A204.1 (cell line): ENCODE measurements around the gene FAM180B.
"Not testable (repeated sequence)": the region's sequence is repeated elsewhere in the genome, so short reads cannot be mapped to it uniquely, and the experiment has no call there.

Source experiments
- FAIRE-seq: peaks from 2 replicates; lab custom pipeline; 2012; peaks lifted over from hg19 to GRCh38; lab: Jason Lieb, UNC

FAM180B gene

DNA sequence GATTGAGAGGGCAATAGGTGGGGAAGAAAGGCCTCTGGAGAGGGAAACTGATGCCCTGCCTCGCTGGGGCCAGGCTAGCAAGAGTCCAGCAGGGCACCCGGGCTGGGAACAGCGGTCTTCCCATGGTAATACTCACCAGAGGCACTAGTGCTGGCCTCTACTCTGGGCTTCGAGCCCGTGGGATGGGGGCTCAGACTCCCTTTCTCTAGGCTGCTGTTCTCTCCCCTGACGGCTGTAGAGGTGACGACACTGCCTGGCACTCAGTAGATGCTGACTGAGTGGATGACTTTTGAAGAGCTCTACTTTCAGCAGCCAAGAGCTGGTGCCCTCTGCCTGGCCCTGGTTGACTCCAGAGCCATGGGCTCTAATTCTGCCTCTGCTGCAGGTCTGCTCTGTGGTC, 8.6 kb downstream of the FAM180B start:
- no peak for FAIRE-seq

DNA sequence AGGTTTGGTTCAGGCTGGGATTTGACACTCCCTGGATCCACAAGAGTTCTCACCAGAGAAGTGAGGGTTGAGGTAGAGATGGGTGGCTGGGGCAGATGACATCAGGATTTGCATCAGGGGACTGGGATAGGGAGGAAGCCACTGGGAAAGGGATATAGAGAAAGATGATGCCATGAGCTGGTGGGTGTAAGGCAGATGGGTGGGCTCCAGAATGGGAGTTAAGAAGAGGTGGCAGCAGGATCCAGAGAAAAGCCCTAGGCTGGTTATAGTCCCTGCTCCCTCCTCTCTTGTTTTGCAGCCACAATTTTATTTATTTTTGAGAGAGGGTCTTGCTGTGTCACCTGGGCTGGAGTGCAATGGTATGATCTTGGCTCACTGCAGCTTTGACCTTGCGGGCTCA, 9.5 kb downstream of the FAM180B start:
- no peak for FAIRE-seq

DNA sequence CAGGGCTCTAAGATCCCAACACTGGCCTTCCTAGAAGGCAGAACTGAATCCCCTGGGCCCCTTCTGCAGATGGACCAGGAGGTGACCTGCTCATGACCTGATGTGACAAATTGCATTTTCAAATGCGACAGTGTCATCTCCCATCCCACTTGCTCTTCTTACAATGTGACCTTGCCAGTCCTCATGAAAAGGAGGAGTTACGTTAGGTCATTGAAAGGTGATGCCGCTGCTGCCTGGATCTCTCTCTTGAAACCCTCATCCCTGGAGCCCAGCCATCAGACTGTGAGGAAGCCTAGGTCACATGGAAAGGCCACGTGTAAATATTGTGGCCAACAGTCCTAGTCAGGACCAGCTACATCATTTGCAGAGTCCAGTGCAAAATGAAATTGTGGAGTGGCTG, 13.4 kb downstream of the FAM180B start:
- FAIRE-seq, result no peak

DNA sequence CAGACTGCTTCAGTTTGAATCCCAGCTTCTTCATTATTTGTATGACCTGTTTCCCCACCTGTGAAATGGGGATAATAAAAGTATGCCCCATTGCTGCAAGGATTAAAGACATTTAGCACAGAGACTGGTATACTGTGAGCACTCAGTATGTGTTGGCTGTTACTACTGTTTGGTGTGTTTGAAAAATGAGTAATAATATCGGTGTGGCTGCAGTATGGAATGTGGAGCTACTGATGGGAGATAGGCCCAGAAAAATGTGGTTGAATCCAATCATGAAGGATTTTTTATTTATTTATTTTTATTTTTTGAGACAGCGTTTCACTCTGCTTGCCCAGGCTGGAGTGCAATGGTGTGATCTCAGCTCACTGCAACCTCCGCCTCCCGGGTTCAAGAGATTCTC, 16.8 kb downstream of the FAM180B start:
- no peak for FAIRE-seq

DNA sequence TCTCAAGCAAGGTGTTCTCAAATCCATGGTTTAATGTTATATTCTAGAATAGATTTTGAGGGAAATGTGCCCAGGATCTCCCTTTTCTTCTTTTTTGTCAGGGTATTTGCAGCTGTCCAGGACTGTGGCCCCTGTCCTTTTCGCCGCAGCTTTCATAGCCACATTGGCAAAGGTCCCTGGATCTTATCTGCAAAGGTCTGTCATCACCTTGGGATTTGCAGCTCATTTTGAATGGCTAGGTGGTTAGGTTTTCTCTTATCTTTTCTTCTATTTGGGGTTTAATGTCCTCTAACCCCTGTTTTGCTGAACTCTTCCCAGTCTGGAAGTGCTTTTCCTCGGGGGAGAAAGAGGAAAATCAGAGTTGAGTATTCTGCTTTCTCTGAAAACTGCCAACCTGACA, 19.4 kb downstream of the FAM180B start:
- FAIRE-seq, result no peak

DNA sequence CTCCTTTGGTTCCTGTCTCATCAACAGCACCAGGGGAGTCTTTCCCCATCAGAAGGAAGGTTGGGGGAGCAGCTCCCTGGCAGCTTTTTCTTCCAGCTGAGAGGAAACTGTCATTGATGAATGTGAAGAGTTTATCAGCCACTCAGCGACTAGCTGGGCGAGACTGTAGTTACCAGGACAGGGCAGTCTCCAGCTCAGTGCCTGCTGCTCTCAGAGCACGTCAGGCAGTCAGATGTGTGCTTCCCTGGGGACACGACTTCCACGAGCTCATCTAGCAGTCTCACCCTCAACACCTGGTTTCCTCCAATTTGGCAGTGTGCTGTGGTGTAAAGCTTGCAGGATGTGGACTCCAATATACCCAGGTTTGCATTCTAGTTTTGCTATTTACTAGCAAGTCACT, 20.3 kb downstream of the FAM180B start:
- FAIRE-seq, result no peak

DNA sequence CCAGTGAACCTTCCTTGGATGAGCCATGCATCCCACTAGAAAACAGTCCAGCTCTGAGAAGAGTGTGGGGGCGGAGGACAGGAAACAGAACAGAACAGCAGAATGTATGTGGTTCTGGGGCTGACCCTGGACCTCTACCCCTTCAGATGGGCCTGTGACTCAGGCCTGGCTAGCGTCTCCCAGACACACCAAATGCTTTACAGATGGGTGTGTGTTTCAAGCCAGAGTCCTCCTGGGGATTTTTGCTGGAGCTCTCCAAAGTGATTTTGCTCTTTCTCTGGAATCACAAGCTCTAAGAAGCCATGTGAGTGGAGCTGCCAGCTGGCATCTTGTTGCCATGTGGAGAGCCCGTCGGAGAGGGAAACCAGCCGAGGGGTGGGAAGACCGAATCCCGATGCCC, 20.9 kb downstream of the FAM180B start:
- no peak for FAIRE-seq

DNA sequence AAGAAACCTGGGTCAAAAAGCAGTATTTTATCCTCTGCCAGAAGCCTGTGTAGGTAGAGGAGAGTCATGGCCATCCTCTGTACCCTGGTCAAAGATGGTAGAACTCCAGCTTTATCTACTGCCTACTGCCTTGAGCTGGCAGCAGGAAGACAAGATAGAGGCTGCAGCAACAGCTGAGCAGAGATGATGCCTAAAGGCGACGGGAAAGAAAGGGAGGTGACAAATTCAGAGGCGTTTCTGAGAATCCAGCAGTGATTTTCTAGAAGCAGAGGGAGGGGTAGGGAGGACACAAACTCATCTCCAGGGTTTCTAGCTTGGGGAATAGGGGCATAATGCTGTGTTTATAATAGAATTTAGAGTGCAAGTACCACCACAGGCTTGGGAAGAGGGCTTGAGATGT, 23.2 kb downstream of the FAM180B start:
- FAIRE-seq, result no peak

DNA sequence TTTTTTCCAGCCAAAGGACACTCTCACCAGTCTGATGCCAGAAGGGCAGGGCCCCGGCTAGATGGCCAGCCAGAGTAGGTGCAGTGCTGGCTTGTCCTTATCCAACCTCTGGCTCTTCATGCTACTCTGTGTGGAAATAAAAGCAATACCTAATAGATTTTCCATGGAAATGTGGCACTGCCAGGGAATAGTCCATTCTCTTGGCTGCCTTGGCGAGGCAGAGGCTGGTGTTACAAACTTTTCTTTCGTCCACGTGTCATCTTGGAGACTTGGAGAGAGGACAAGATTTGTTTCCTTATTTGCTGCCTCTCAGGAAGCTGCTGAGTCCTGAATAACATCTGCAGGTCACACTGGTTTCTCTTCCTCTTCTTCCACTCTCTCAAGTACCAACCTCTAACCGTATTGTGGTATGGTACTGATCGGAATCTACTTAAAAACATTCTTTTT, 24.9 kb downstream of the FAM180B start:
- FAIRE-seq, result no peak

DNA sequence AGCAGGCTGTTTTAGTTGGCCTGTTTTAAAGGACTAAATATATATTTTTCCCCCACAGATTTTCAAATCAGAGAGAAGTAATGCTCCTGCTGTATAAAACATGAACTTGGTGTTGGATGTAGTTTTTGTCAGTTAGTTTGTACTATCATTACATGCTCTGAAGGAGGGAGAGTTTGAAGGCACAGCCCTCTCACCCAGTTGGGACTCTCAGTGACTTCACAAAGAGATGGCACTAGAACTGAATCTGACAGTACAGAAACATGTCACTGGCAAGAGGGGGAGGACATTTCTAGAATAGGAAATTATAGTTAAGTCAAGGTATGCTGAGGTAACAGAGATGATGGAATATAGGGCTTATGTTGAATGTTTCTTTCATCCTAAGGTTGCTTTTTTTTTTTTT, 28.8 kb downstream of the FAM180B start:
- no peak for FAIRE-seq

DNA sequence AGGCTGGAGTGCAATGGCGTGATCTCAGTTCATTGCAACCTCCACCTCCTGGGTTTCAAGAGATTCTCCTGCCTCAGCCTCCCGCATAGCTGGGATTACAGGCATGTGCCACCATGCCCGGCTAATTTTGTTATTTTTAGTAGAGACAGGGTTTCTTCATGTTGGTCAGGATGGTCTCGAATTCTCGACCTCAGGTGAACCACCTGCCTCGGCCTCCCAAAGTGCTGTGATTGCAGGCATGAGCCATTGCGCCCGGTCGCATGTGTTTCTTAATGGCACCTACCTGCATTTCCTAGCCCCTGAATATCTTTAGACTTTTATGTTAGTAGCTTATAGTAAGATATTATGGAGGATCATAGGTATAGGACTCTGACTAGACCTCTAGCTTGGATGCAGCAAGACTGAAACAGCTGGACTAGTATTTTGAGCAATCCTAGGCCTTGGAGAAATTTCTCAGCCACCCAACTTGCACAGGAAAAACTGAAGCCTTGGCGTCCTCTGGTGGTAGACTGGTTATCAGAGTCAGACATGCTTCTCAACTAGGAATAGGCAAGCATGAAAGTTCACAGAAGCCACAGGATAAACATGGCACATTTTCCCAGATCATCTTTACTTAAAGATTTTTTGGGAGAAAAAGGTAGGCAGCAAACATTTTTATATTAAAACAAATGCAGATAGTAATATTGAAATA, 30.4 kb downstream of the FAM180B start:
- no peak for FAIRE-seq

DNA sequence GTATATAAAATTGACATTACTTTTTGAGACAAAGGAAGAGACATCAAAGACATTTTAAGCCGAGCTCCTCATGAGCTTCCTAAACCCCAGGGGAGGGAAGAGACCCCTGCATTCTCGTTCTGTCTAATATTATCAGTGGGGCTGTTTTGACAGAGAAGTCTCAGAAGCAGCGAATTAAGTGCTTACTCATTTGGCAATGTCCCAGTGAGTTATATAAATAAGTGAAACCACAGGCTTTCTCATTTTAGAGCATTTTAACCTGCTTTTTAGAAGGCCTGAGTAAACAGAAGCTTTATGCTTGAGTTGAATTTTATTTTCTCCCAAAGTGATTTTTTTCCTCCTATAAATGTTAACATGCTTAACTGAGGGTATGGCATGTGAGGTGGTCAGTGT, 30.9 kb downstream of the FAM180B start:
- FAIRE-seq, result no peak

DNA sequence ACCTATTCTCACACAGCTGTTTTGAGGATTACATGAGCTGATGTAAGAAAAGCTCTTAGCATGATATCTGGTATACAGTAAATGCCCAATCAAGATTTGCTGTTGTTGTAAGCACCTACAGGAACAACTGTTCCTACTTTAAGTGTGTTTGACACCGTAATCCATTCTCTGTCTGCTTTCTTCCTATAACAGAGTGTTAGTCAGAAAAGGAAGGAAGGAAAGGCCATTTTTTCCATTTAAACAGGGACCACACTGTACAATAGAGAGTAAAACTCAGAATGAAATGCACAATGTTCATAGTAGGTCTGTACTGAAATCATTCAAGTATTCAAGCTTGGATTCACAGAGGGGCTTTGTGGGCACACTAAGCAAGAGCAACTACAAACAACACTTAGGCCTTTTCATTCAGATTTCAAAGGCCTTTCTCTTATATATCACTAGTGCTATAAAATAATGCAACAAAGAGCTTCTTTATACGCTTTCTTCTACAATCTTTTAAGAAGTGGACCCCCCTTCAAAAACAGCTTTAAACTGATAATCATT, 34.4 kb downstream of the FAM180B start:
- FAIRE-seq, result no peak

DNA sequence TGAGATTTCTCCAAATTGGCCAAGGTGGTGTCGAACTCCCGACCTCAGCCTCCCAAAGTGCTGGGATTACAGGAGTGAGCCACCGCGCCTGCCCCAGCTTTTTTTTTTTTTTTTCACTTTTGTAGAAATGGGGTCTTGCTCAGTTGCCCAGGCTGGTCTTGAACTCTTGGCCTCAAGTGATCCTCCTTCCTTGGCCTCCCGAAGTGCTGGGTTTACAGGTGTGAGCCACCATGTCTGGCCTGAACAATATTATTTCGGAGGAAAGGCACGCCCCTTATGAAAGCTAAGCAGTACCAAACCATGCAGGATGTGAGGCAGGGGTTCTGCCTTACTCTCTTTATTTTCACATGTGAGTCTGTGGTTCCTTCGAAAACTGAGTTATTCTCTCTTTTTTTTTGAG, 39.8 kb downstream of the FAM180B start:
- no peak for FAIRE-seq

DNA sequence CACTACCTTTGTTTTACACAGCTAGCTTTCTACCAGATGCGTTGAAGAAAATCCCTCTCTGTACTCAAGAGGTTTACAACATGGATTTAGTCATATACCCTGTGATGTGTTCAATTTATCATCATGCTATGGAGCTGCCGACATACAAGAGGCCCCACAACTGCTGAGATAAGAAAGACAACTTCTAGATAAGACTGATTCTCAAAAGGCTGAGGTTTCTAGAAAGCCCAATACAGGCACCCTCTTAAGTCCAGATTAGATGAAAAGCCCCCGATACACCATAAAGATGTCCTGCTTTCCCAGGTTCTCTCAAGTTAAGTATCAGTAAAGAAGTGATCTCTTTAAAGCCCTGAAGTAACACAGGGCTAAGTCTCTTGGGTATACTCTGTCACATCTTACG, 41.5 kb downstream of the FAM180B start:
- no peak for FAIRE-seq

DNA sequence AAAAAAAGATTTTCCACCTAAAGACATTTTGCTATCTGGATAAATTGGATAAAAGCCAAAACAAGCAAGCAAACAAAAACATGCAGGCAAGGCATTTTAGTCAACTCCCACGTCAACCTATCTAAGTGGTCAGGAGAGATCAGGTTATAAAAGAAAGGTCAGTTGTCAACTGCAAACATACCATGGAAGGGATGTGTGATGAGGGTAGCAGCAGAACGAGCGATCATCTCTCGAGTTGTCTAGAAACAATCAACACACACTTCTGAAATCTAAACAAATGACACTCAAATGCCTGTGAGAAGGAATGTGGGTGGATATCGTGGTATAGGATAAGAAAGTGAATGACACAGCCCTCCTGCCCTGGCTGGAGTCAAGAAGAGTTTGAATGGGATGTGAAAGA, 45.0 kb downstream of the FAM180B start:
- no peak for FAIRE-seq

DNA sequence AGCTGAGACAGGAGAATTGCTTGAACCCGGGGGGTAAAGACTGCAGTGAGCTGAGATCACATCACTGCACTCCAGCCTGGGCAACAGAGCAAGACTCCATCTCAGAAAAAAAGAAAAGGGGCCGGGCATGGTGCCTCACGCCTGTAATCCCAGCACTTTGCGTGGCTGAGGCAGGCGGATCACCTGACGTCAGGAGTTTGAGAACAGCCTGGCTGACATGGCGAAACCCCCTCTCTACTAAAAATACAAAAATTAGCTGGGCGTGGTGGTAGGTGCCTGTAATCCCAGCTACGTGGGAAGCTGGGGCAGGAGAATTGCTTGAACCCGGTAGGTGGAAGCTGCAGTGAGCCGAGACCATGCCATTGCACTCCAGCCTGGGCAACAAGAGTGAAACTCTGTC, 49.9 kb downstream of the FAM180B start:
- not testable (repeated sequence) for FAIRE-seq
